Activated gamma-delta T cell (primary cell): ENCODE measurements around the gene LAYN.

ENCODE experiments used
- DNase-seq: peaks from one replicate; lab custom pipeline; 2025; lab: John Stamatoyannopoulos, UW
- total RNA-seq, 2 donors: gene quantifications; one replicate each; lab custom pipeline; 2026; lab: John Stamatoyannopoulos, UW

Gene LAYN
- total RNA-seq, result 6.1 to 24.2 reads per million in 2 donors

GRCh38 chr11:111540114-111540936, at the start of gene LAYN:
Gene LAYN, plus strand, starts transcription at chr11:111540720. Its CDS starts 124 bp downstream, at chr11:111540844.
- DNase-seq, result peak; percentile 19

GRCh38 chr11:111494040-111494439, 46.5 kb upstream of the LAYN start:
- no peak for DNase-seq

- no peak for DNase-seq
Measured at GRCh38 chr11:111499483-111499882, 41.0 kb upstream of the LAYN start.

GRCh38 chr11:111500481-111500880, 40.0 kb upstream of the LAYN start:
- DNase-seq, result no peak

- DNase-seq, result no peak
Measured at GRCh38 chr11:111502611-111503010, 37.9 kb upstream of the LAYN start.

- no peak for DNase-seq
Measured at GRCh38 chr11:111510311-111510710, 30.2 kb upstream of the LAYN start.

- no peak for DNase-seq
Measured at GRCh38 chr11:111512296-111513239, 28.0 kb upstream of the LAYN start, which contains the start of gene BTG4. Gene BTG4, minus strand, starts transcription at chr11:111512386. Its CDS starts 13,610 bp downstream, at chr11:111498776.

- DNase-seq, result no peak
Measured at GRCh38 chr11:111513240-111513605, 27.3 kb upstream of the LAYN start.

GRCh38 chr11:111514216-111515031, 26.1 kb upstream of the LAYN start, which contains the start of gene HOATZ:
Gene HOATZ, plus strand, starts transcription at chr11:111514778. Its CDS starts 7 bp downstream, at chr11:111514785.
- no peak for DNase-seq

GRCh38 chr11:111515591-111515990, 24.9 kb upstream of the LAYN start:
- no peak for DNase-seq

- DNase-seq, result no peak
Measured at GRCh38 chr11:111518668-111519067, 21.9 kb upstream of the LAYN start.

- no peak for DNase-seq
Measured at GRCh38 chr11:111520560-111520959, 20.0 kb upstream of the LAYN start.

GRCh38 chr11:111521135-111521534, 19.4 kb upstream of the LAYN start:
- no peak for DNase-seq

- DNase-seq, result no peak
Measured at GRCh38 chr11:111522426-111522825, 18.1 kb upstream of the LAYN start.

- no peak for DNase-seq
Measured at GRCh38 chr11:111523343-111523742, 17.2 kb upstream of the LAYN start.

GRCh38 chr11:111524056-111524455, 16.5 kb upstream of the LAYN start:
- no peak for DNase-seq

- no peak for DNase-seq
Measured at GRCh38 chr11:111525456-111525855, 15.1 kb upstream of the LAYN start.

GRCh38 chr11:111526501-111526900, 14.0 kb upstream of the LAYN start:
- DNase-seq, result no peak

GRCh38 chr11:111527279-111527678, 13.2 kb upstream of the LAYN start:
- DNase-seq, result no peak

- no peak for DNase-seq
Measured at GRCh38 chr11:111528557-111528956, 12.0 kb upstream of the LAYN start.

- DNase-seq, result no peak
Measured at GRCh38 chr11:111530091-111530490, 10.4 kb upstream of the LAYN start.

- DNase-seq, result no peak
Measured at GRCh38 chr11:111531136-111531535, 9.4 kb upstream of the LAYN start.
